Ovary (tissue), 3 donors: Measurements from ENCODE around the gene IDI2.

Experiments
- CTCF ChIP-seq, 3 donors: fragments of 450-650 bp in 2 of 3; fragments of 200-600 bp in 1 of 3; IDR thresholded peaks; one replicate each; pipeline versions ENCODE4 v1.5.1 to v1.8.0; 2016 to 2022; ENCODE audit warnings: antibody characterized with exemption in 3 of 3, mild to moderate bottlenecking in 1 of 3
- POLR2A ChIP-seq: fragments of 450-650 bp; IDR thresholded peaks from one replicate; pipeline ENCODE4 v1.6.1; 2017; ENCODE audit warnings: antibody characterized with exemption, mild to moderate bottlenecking, moderate library complexity
- donor health status: DM: no; HTN: no; CAD: no.

GRCh38 chr10:1050145-1050544, 24.5 kb upstream of the IDI2 start:
- TF ChIP-seq POLR2A, result no peak
- no peak for TF ChIP-seq CTCF (IDR thresholded peaks at IDR 0.05)
